ENCODE results near the gene TARBP2.

The TARBP2 gene

GRCh38 chr12:53493610-53494391 is 7.3 kb upstream of the TARBP2 start:
- peak in 3 of 56 donors; percentile 32 to 48 (median 47) for DNase-seq

- DNase-seq, result peak in 12 of 56 donors; percentile 11 to 45 (median 17)
These were observed 5.0 kb upstream of the TARBP2 start for GRCh38 chr12:53495903-53496751.

- no peak for DNase-seq
These were observed 4.4 kb upstream of the TARBP2 start for GRCh38 chr12:53496752-53497032.

GRCh38 chr12:53497461-53497860 is 3.6 kb upstream of the TARBP2 start:
- no peak for DNase-seq

- no peak for DNase-seq
These were observed 2.9 kb upstream of the TARBP2 start for GRCh38 chr12:53498235-53498630.

DNA sequence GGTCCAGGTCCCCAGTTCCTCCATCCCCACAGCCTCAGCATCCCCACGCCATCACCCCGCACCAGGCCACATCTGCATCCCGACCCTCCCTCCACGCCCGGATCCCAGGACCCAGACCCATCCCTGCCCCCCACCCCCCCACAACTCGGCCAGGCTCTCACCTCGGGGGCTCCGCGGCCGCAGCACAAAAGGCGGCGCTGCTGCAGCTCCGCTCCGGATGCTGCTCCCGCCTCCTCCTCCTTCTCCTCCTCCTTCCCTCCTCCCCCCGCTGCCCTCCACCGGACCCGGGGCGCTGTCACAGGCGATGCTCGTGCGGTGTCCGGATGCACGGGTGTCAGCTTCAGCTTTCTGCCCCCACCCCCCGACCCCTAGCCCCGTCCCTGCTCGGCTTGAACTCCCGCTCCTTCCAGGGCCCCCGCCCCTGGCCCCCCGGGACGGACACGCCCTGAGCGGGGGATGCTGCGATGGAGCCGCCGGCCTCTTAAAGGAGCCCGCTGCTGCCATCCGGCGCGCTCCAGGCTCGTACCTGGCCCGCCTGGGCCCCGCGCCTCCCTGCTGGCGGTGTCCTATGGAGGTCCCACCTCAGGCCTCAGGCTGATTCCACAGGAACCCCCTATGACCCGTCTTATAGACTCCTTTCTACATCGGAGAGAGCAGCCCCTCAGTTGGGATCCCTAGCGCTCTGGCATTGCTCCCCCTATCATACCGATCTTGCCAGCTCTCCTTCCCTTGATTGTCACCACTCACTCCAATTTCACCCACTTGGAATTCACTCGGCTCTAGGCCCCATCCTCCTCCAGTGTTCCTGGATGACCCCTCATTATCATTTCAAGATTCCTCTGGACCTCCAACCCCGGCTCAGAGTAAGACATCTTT is 1.6 kb upstream of the TARBP2 start, which contains the start of gene MAP3K12:
Gene MAP3K12, minus strand, starts transcription at position 193 of the 876 bp plus-strand sequence. CDS start 12,067 bp downstream, outside the sequence.
- peak in 52 of 56 donors; percentile 34 to 90 (median 70) for DNase-seq

DNA sequence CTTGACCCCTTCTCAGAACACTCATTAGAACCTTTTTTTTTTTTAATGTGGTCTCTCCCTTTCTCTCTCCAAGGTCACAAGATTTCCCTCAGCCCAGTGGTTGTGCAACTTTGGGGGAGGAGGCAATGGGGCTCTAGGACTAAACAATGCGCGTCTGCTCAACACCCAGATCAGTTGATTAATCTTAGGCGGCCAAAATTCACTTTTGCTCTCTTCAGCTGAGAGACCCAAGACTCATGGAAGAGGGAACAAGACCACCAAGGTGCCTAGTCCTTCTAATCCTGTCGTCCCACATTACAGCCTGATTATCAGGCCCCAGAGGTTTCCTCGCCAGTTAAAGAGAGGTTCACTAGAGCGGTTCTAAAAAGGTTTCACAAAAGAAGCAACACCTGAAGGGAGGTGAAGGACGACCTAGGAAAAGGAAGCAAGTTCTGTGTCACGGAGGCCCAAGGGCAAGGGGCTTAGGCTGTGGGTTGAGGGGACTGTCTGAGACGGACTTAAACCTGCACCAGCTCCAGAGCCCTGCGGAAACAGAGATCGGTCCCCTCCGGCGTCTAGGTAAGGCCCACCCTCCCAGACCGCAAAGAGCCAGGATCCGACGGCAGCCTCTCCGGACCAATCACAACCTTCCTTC is 824 bp upstream of the TARBP2 start:
- DNase-seq, result peak in 9 of 56 donors; percentile 40 to 65 (median 57)

GRCh38 chr12:53501615-53502181 is 615 bp downstream of the TARBP2 start:
- DNase-seq, result peak in 3 of 56 donors; percentile 26 to 73 (median 39)

- peak in 2 of 56 donors; percentile 10 to 35 for DNase-seq
These were observed 1.2 kb downstream of the TARBP2 start for GRCh38 chr12:53502331-53502730.

- DNase-seq, result no peak
These were observed 2.1 kb downstream of the TARBP2 start for GRCh38 chr12:53502983-53503728.

GRCh38 chr12:53504004-53504920 is 3.2 kb downstream of the TARBP2 start:
- no peak for DNase-seq

DNA sequence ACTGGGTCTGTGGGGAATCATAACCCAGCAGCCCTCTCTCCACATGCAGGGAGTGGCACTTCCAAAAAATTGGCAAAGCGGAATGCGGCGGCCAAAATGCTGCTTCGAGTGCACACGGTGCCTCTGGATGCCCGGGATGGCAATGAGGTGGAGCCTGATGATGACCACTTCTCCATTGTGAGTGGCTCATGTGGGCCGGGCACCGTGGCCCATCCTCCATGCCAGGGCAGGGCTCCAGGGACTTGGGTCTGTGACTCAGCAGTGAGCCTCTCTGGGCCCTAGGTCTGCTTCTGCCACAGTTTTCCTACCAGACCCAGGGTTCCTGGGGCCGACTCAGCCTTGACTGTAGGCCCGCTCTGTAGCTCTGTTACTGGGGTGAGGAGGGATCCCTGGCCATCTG is 4.0 kb downstream of the TARBP2 start:
- peak in 20 of 56 donors; percentile 12 to 58 (median 40) for DNase-seq

GRCh38 chr12:53505555-53506449 is 4.7 kb downstream of the TARBP2 start:
- no peak for DNase-seq

- no peak for DNase-seq
These were observed 5.3 kb downstream of the TARBP2 start for GRCh38 chr12:53506450-53506785.

- DNase-seq, result no peak
These were observed 6.0 kb downstream of the TARBP2 start, which contains the start of gene NPFF for GRCh38 chr12:53506881-53507602. TSS of gene NPFF (minus strand) at chr12:53507484. CDS start at chr12:53507474, 10 bp downstream.

- DNase-seq, result no peak
These were observed 6.5 kb downstream of the TARBP2 start for GRCh38 chr12:53507603-53507885.

All from amygdala (tissue), 56 donors.